PFSK-1 (cell line): ENCODE data around the gene SIVA1.

ENCODE experiments used
- FOXP2 ChIP-seq: optimal IDR thresholded peaks from 2 replicates; pipeline ENCODE3; 2011; ENCODE audit warnings: borderline replicate concordance, control low read depth, inconsistent platforms; ENCODE audit not compliant: insufficient read depth; ENCODE audit errors: extremely low read length, extremely low read depth
- POLR2AphosphoS5 ChIP-seq: IDR thresholded peaks from 2 replicates; pipeline ENCODE4 v1.6.1; 2012; ENCODE audit warnings: low read depth, mild to moderate bottlenecking, control low read depth, low read length, moderate library complexity
- SIN3A ChIP-seq: IDR thresholded peaks from 2 replicates; pipeline ENCODE4 v1.6.1; 2012; ENCODE audit warnings: mild to moderate bottlenecking, low read length, moderate library complexity, borderline replicate concordance; ENCODE audit not compliant: insufficient read depth
- TAF1 ChIP-seq: IDR thresholded peaks from 2 replicates; pipeline ENCODE4 v1.6.1; 2012; ENCODE audit warnings: low read length, control low read depth, borderline replicate concordance; ENCODE audit not compliant: insufficient read depth
- TF ChIP-seq, protein P1 (sequence below), 2 experiments: IDR thresholded peaks; 2 replicates each; pipeline versions ENCODE4 v1.6.1 to v1.8.0; 2011 to 2012; ENCODE audit warnings: low read depth in 2 of 2, low read length in 2 of 2, control low read depth in 1 of 2, inconsistent platforms in 1 of 2, mild to moderate bottlenecking in 1 of 2, moderate library complexity in 1 of 2; ENCODE audit not compliant: insufficient read depth in 1 of 2

Gene SIVA1

DNA sequence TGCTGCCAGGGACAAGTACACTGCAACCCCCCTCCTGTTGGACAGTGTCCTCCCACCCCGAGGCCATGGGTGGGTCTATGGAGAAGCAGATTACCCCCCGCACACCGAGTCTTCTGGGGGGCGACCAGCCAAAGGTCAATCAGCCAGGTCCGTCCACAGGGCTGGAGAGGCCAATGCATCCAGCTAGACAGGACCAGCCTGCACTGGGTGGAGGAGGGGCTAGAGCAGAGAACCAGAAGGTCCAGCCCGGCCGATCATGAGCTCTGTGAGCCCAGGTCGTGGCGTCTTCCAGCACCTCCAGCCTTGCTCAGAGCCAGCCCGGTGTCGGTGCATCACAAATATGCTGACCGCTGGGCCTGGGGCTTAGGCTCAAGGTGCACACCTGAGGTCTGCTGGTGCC lies 37.1 kb upstream of the SIVA1 start:
- TF ChIP-seq, protein P1, sequence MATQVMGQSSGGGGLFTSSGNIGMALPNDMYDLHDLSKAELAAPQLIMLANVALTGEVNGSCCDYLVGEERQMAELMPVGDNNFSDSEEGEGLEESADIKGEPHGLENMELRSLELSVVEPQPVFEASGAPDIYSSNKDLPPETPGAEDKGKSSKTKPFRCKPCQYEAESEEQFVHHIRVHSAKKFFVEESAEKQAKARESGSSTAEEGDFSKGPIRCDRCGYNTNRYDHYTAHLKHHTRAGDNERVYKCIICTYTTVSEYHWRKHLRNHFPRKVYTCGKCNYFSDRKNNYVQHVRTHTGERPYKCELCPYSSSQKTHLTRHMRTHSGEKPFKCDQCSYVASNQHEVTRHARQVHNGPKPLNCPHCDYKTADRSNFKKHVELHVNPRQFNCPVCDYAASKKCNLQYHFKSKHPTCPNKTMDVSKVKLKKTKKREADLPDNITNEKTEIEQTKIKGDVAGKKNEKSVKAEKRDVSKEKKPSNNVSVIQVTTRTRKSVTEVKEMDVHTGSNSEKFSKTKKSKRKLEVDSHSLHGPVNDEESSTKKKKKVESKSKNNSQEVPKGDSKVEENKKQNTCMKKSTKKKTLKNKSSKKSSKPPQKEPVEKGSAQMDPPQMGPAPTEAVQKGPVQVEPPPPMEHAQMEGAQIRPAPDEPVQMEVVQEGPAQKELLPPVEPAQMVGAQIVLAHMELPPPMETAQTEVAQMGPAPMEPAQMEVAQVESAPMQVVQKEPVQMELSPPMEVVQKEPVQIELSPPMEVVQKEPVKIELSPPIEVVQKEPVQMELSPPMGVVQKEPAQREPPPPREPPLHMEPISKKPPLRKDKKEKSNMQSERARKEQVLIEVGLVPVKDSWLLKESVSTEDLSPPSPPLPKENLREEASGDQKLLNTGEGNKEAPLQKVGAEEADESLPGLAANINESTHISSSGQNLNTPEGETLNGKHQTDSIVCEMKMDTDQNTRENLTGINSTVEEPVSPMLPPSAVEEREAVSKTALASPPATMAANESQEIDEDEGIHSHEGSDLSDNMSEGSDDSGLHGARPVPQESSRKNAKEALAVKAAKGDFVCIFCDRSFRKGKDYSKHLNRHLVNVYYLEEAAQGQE (IDR thresholded peaks at IDR 0.05; ENCODE audit: insufficient read depth in 1 of 2, low read depth in 2 of 2, low read length in 2 of 2), result no peak
- no peak for TF ChIP-seq POLR2AphosphoS5
- TF ChIP-seq TAF1, result no peak
- no peak for TF ChIP-seq FOXP2
- TF ChIP-seq SIN3A, result no peak

DNA sequence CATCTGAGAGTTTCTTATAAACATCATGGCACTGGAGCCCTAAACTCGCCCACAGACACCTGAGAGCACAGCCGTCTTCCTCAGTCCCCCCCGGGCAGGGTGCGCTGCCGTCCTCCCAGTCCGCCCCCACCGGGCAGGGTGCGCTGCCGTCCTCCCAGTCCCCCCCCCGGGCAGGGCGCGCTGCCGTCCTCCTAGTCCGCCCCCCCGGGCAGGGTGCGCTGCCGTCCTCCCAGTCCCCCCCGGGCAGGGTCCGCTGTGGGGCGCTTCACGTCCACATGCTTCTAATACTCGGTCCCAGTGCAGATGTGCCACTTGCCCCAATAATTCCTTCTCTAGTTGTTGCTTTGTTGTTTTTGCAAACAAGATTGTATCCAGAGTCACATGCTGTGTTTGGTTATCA lies 35.8 kb upstream of the SIVA1 start:
- TF ChIP-seq TAF1 (no peak), POLR2AphosphoS5 (no peak), SIN3A (no peak), FOXP2 (no peak)
- TF ChIP-seq, protein P1 (IDR thresholded peaks at IDR 0.05; ENCODE audit: insufficient read depth in 1 of 2, low read depth in 2 of 2, low read length in 2 of 2), result no peak

DNA sequence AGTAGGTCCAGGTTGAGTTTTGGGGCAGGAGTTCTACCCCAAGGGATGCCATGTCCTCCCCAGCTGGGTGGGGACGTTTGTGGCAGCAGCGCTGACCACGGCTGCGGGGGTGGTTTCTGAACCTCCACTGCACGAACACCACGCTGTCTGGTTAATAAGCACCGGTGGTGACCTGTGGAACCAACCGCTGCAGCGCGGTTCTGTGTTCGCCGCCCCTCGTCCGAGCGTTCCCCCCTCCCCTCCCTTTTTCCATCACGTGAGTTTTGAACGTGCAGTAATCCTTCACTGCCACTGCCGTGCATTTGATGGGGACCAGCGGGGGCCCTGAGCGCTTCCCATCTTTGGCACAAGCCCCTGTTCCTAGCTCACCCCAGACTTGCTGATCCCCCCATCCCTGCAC lies 35.3 kb upstream of the SIVA1 start:
- no peak for TF ChIP-seq SIN3A
- no peak for TF ChIP-seq TAF1
- TF ChIP-seq POLR2AphosphoS5, result no peak
- TF ChIP-seq FOXP2, result no peak
- TF ChIP-seq, protein P1 (IDR thresholded peaks at IDR 0.05; ENCODE audit: insufficient read depth in 1 of 2, low read depth in 2 of 2, low read length in 2 of 2), result no peak

DNA sequence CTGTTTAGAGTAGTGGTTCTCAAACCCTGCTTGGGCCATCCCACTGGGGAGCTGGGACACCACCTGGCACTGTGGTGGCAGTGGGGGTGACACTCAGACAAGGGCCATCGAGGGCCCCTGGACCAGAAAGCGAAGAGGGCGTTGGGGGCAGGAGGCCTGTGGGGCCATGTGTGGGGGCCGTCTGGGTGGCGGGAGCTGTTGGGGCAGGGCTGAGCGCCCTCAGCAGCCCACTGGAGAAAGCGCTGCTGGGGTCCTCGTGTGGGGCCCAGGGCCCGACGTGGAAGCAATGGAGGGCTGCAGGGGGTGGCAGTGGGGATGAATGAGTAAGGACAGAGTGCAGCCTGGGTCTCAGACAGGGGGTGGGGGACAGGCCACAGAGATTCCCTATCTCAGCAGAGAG lies 34.8 kb upstream of the SIVA1 start:
- TF ChIP-seq POLR2AphosphoS5 (no peak), FOXP2 (no peak), TAF1 (no peak), SIN3A (no peak)
- TF ChIP-seq, protein P1 (IDR thresholded peaks at IDR 0.05; ENCODE audit: insufficient read depth in 1 of 2, low read depth in 2 of 2, low read length in 2 of 2), result no peak

DNA sequence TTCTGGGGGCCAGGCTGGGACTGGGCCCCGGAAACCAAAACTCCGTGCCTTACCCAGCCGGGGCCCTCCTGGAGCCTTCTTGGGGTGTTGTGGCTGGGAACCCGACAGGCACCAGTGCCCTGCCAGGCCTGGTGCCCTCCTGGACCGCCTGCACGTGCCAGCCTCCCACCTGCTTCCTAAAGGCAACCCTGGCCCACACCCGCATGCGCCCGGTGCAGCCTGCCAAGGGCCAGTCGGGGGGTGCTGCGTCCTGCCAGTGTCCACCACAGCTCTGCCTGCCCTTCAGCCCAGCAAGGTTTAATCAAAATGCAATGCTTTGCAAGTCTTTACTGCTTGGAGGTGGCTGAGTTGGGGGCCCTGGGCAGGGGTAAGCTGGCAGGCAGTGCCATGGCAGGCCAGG lies 34.1 kb upstream of the SIVA1 start:
- TF ChIP-seq, protein P1 (IDR thresholded peaks at IDR 0.05; ENCODE audit: insufficient read depth in 1 of 2, low read depth in 2 of 2, low read length in 2 of 2), result no peak
- no peak for TF ChIP-seq TAF1
- TF ChIP-seq SIN3A, result no peak
- no peak for TF ChIP-seq FOXP2
- TF ChIP-seq POLR2AphosphoS5, result no peak
